HG03025 (cell line): ENCODE results near the gene EPHA7.

ENCODE experiments used
- ATAC-seq: cut with Tn5 transposase; IDR thresholded peaks from one replicate; pipeline ENCODE4 v1.9.1; 2021; ENCODE audit warnings: mild to moderate bottlenecking, moderate library complexity; ENCODE audit not compliant: unreplicated experiment, low FRiP score

Gene EPHA7

GRCh38 chr6:93419304-93420162 is at the start of gene EPHA7:
Gene EPHA7 (minus strand): TSS chr6:93419559. CDS start chr6:93419341, 218 bp downstream.
- peak; percentile 78 for ATAC-seq

DNA sequence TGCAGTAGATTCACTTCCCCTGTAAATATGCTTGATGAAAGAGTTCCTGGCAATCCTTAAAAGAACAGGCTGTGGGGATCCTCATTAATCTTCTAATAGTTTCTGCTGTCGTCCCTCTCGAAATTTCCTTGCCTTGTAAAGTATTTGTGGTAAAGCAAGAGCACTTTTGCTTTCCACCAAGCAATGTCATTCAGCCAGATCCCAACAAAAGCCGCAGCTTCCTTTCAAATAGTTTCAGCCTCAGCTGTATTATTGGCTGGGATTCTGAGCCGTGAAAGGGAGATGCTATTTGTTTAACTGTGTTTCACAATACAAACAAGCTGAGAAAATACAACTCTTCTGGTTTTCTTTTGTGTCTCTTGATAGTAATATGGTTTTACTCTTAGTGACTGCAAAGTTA is 48.9 kb upstream of the EPHA7 start:
- no peak for ATAC-seq

DNA sequence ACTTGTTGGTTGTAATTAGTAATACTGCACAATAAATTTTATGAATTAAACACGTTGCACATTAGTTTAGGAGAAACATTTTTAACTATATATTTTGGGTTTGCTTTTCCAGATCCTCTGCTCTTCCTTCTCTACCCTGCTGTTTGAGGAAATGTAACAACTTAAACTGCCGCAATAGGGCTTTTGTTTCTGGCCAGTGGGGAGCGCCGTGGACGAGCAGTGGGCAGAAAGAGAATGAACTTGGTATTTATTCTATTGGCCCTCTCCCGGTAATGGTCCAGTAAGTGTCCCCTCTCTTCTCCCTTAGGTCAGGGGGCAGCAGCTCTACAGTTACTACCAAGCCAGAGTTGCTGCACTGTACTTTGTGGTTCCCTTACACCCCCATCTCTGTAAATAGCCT is 35.2 kb upstream of the EPHA7 start:
- no peak for ATAC-seq

DNA sequence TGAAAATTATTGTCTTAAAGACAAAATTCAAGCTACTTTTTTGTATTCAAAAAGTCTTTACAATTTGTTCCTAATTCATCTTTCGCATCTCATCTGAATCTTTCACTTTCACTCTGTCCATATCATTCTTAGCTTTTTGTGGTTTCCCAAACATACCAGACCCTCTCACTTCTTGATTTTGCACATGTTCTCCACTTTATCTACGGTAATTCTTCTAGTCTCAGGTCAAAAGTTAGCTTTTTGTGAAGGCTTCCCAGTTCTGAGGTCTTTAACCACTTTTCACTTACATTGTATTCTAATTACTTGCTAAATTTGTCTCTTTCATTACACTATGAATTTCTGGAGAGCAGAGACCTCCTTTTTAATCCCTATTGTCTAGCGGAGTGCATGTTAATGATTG is 34.6 kb upstream of the EPHA7 start:
- peak; percentile 90 for ATAC-seq

GRCh38 chr6:93447874-93448273 is 28.5 kb upstream of the EPHA7 start:
- no peak for ATAC-seq

- no peak for ATAC-seq
Observed at GRCh38 chr6:93437491-93437890, 18.1 kb upstream of the EPHA7 start.

- ATAC-seq, result no peak
Observed at GRCh38 chr6:93433592-93433991, 14.2 kb upstream of the EPHA7 start.

- no peak for ATAC-seq
Observed at GRCh38 chr6:93424303-93425064, 5.1 kb upstream of the EPHA7 start.

GRCh38 chr6:93423542-93423941 is 4.2 kb upstream of the EPHA7 start:
- ATAC-seq, result no peak

DNA sequence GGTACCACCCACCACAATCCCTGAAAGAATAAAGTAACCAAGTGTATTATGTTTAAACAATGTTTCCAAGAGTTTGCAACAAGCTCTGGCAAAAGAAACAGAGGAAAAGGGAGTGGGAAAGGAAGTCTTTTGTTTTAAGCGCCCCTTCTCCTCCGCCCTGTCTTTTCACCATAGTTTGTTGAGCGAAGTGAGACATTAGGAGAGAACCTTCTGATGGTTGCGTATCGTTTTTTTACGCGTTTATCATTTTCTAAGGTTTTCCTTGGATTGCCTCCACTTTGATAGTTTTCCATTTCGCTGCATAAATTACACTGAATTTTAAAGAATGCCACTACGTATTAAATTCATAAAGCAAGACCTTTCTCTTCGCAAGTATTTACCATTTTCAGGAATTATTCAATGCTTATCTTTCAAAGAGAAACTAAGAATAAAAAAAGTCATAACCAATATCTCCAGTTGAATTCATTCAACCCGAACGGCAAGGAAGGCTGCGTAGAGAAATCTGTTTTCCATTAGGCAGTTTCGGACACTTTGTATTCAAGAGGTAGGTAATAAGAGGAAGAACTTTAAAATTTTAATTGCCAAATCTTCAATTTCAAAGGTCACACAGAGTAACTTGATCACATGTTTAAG is 920 bp upstream of the EPHA7 start:
- ATAC-seq, result no peak

DNA sequence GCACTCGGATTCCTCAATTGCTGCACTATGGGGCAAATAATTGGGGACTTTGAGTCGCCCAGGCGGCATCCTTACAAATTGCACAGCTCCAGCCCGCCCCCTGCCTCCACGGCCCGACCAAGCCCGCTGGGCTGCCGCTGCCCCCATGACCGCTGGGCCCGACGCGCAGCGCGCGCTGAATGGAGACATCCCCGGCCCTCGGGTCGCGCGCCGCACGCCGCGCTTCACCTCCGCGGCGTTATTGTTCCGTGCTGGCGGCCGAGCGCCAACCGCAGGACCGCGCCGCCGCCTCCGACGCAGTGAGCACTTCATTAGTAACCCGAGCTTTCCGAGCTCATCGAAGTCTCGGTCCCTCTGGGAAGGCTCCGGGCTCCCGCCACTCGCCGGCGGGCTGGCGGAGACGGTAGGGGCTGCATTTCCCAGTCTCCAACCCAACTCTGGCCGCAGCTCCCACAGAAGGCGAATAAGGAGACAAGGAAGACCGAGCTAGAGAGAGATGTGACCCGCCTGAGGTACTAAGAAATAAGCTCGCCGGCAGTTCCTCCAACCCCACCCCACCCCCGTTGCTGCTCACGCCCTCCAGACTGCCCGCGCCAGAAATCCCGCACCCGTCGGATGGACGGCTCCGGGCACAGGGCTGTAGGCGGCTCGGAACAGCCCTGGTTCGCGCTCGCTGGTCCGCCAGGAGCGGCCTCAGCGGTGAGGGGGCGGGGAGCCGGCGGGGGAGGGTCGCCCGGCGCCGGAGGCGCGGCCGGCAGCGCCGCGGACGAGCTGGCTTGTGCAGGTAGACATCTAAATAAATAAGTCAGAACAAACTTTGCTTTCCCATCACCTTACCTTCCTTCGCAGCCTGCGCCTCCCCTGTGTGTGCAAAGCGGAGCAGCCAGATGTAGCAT is 703 bp downstream of the EPHA7 start:
- no peak for ATAC-seq

DNA sequence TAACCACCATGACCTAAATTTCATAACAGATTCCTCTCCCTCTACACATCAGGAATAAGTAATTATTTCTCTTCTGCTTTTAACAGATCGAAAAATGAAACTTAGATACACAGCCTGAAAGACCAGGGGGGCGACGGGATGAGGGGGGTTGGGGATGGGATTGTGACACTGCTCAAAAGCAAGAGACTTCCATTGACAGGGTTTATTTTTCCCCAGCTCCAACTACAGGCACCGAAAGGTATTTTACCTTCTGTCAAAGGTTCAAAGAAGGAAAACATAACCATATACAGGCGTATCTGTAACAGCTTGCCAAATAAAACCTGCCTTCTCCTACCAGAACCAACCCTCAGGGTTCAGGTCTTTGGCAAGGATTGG is 1.3 kb downstream of the EPHA7 start:
- ATAC-seq, result no peak

- no peak for ATAC-seq
Observed at GRCh38 chr6:93417421-93418013, 1.8 kb downstream of the EPHA7 start.

- ATAC-seq, result no peak
Observed at GRCh38 chr6:93416571-93417420, 2.6 kb downstream of the EPHA7 start.

- no peak for ATAC-seq
Observed at GRCh38 chr6:93413190-93413589, 6.2 kb downstream of the EPHA7 start.

GRCh38 chr6:93412452-93412851 is 6.9 kb downstream of the EPHA7 start:
- ATAC-seq, result no peak

DNA sequence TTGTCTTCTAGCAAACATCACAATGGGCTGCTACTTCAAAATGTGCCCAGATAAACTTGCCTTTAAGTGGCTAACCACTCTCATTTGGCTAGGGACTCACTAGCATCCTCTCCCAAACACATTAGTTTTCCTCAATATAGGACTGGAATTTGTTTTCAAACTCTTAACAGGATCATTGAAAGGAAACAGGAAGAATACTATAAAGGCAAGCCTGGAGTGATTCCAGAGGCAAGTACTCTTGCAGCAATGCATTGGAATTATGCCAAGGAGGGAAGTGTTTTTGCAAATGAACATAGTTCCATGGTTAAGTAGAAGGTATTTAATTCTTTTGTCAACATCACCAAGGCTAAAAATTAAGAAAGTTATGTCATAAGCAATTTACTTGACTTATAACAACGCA is 12.2 kb downstream of the EPHA7 start:
- no peak for ATAC-seq

- no peak for ATAC-seq
Observed at GRCh38 chr6:93403390-93403789, 16.0 kb downstream of the EPHA7 start.

- no peak for ATAC-seq
Observed at GRCh38 chr6:93398723-93399122, 20.6 kb downstream of the EPHA7 start.
